RKO (cell line): ENCODE measurements around the gene TAC4.
"Not testable (repeated sequence)": the region's sequence is repeated elsewhere in the genome, so short reads cannot be mapped to it uniquely, and the experiment has no call there.

Source experiments
- DNase-seq: peaks from one replicate; pipeline ENCODE4 v3.0.0-alpha.2; 2016; ENCODE audit warnings: low spot score

Gene TAC4

DNA sequence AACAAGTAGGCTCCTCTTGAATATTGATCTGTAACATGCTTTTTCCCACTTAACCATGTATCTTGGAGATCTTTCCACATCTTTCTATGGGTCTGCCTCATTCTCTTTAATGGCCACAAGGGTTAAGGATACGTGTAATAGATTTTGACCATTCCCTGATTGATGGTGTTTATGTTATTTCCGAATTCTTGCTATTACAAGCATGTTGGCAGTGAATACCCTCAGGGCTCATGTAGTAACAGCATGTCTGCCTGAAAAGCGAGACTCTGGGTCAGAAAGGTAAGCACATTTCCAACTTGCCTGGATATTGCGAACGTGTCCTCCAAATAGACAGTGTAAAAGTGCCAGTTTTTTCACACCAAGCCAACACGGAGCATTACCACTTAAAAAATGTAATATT is 5.0 kb downstream of the TAC4 start:
- no peak for DNase-seq

DNA sequence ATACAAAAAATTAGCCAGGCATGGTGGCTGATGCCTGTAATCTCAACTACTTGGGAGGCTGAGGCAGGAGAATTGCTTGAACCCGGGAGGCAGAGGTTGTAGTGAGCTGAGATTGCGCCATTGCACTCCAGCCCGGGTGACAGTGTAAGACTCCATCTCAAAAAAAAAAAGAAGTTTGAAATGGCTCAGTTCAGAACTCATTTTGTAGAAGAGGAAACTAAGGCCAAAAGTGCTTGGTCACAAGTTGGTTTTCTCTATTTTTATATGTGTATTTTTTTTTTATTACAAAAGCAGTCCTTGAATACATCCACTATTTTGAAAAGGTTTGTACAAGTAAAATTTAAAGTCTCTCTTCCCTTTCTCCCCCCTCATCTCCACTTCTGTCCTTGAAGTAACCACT is 5.5 kb downstream of the TAC4 start:
- DNase-seq, result no peak

DNA sequence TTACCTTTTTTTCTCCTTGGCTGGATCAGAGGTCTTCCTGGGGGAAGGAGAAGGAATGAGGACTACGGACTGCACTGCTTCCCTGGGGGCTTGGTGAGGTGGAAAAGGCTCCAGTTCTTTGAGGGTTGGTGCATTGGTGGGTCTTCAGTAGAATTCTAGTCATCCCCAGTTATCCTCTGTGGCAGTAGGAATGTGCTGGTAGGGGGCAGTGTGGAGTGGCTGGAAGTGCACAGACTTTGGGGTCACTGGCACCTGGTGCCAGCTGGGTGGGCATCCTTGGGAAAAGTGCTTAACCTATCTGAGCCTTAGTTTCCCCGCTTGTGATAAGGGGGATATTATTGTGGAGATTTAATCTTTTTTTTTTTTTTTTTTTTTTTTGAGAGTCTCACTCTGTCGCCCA is 6.3 kb downstream of the TAC4 start:
- DNase-seq, result no peak

DNA sequence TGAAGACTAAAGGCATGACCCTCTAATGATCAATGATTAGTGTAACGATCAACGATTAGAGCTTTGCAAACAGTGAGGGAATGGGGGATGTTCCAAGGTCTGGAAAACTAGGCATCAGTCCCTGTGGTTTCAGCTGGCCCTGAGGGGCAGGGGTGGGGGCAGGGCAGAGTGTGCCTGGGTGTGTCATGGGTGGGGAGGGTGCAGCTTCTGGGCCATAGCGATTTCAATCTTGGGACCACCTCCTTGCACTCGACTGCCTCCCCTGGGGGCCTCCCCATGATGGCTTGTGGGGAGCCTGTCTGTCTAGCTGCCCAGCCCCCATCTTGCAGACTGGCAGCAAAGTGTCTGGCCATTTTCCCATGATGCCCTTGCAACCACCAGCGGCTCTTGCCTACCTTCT is 8.4 kb downstream of the TAC4 start:
- no peak for DNase-seq

DNA sequence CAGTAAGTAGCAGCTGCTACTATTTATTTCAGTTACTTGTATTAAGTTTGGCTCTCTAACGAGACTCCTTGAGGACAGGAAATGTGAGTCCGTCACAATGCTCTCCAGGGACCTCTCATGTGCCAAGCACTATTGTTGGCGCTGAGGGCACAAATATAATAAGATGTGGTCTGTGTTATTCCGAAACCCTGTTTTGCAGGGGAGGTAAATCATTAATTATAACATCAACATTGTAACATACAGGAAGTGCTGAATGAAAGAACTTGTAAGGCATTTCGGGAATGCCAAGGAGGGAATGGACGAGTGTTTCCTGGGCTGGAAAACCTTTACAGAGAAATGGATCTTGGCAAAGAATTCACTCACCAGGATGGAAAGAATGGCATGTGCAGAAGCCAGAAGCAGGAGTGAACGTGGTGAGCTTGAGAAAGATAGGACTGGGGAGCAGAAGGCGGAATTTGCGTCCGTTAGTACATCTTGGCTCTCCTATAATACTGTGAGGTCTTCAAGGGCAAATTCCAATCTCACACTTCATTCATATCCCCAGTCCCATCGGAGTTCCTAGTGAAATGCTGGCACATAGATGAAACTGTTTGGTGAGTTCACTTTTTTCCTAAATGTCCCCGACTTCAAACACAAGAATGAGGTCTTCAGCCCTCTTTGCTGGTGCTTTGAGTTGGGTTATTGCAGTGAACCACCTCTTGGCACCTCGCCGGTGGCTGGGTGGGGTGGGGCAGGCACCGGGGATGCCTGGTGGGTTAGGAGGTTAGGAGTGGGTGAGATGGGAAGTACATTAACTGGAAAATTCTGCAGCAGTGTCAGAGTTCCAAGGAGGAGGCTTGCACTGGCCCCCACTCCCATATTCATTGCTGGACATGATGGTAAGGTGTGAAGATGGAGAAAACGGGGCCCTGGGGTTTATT is 11.5 kb downstream of the TAC4 start:
- DNase-seq, result no peak

DNA sequence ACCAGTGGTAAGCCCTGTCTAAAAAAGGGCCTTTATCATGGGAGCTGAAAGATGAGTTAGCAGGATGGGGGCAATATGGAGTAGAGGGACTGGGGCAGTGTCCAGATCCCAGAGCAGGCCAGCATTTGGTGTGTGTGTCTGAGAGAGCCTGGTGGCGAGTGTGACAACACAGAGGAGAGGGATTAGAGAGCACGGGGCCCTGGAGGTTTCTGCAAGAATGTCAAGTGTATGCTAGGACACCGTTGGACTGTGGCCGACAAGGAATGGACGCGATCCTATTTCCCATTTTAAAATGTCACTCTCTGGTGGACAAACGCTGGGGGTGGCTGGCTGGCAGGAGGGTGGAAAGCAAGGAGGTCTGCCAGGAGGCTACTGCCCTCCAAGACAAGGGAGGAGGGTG is 12.4 kb downstream of the TAC4 start:
- no peak for DNase-seq

DNA sequence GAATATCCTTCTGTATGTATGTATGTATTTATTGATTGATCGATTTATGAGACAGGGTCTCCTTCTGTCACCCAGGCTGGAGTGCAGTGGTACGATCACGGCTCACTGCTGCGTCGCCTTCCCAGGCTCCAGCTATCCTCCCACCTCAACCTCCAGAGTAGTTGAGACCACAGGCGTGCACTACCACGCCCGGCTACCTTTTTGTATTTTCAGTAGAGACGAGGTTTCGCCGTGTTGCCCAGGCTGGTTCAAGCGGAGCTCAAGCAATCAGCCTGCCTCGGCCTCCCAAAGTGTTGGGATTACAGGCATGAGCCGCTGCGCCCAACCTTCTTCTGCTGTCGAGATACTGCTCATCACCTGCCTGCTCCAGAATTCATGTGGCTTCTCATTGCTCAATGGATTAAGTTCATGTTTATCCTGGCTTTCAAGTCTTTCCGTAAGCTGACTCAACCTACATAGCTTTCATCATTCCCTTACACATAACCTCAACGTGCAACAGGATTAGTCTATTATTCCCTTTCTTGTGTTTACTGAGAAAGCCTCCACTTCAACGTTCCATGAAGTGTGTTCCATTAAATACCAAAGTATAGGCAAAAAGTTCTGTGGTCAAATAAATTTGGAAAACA is 13.6 kb downstream of the TAC4 start:
- no peak for DNase-seq

DNA sequence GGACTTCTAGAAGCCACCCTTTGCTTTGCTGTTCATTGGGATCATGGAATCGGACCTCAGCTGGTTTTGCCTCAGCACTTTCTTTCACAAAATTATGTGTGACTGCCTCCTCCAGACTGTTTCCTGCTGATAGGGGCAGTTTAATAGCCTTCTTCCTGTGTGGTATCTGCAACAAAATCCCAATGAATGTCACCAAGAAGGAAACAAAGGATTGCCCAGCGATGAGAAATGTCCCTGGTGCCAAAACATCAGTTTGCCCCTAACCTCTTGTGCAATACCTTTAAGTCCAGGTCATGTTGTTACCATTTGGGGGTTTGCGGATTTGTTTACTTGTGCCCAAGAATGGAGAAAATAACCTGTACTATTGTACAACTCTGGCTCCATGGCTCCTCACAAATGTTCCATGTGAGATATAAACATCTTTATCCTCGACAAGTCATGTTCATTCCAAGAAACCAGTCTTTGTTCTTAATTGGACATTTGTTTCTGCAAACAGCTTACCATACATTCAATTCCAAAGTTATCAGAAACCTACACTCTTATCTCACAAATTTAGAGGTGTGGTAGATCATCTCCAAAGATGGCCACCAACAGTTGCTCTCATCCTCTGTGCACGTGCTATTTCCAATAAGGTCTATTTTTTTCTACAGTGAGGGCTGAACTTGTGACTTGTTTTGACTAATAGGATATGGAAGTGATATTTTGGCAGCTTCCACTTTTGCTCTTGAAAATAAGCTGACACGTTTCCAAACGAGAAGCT is 14.8 kb downstream of the TAC4 start:
- DNase-seq, result no peak

DNA sequence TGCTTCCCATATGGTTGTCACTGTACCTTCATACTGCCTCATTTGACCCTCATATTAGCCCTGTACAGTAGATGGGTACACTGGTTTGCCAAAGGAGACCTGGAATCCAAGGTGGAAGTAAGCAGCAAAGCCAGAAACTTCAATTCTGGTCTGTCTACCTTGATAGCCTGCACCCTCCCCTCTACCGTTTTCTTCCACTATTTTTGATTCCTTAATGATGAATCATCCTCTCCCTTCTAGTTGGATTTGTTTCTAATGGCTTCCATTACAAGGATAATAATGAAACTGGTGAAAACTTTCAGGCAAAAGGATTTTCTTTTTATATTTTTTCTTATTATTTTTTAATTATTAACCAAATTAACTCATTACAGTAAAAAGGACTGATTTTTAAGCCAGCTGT is 17.3 kb downstream of the TAC4 start:
- DNase-seq, result no peak

DNA sequence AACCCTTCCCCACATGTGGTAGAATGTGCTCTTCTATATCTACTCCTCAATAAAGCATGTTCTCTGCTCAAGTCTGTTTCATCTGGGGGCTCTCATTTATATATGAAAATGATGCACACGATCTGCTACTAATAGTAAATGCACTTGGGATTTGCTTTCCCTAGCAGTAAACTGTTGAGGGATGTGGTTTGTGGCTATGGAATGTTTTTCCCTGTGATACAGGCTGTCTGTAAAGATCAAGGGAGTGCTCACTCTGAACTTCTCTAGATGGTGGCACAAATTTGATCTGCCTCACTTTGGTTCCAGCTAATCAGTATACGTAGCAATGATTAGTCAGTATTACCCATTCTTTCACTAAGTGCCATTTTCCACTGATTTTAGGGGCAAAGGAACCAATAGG is 18.8 kb downstream of the TAC4 start:
- DNase-seq, result no peak

DNA sequence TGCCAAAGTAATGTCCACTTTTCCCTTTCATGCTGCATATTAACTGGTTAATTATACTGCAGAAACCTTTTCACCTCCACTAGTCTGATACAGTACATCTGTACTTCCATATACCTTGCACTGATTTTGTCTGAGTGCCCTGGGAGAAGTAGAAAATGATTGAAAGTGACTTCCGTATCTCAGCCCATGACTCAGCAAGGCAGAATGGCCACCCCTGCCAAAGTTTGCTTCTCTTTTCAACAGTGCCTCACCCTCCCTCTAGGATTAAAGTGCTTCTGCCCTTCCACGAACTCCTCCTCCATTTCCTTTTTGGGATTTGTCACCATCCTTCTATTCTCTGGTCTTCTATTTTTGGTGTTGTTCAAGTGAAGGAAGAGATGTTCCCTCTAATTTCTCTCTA is 19.5 kb downstream of the TAC4 start:
- not testable (repeated sequence) for DNase-seq

DNA sequence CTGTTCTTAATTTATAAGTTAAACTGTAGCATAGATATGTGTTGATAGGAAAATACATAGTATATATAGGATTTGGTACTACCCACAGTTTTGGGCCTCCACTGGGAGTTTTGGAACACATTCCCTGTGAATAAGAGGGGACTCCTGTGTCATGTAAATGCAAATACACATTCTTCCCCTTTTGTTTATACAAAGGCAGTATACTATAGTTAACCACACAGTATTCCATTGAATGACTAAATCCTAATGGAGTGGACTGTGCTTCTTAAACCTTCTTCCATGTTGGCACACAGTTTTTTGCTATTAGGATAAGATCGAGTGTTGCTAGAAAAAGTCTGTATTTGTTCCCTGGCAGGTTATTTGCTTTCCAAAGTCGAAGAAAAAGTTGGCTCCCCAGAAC is 22.2 kb downstream of the TAC4 start:
- no peak for DNase-seq

DNA sequence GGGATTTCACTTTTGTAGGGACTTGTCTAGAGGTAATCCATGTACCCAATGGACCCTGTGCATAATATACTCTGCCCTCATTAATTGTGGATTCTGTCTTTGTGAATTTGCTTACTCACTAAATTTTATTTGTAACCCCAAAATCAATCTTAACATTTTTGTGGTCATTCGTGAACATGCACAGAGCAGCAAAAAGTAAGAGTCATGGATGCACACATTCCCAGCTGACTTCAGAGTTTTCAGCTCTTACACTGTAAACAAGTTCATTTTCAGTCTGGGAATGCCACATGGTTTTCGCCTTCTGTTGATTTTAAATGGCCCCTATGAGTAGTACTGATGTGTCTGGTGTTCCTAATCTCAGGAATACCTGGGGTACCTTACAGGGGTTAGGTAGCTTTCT is 24.3 kb downstream of the TAC4 start:
- no peak for DNase-seq

DNA sequence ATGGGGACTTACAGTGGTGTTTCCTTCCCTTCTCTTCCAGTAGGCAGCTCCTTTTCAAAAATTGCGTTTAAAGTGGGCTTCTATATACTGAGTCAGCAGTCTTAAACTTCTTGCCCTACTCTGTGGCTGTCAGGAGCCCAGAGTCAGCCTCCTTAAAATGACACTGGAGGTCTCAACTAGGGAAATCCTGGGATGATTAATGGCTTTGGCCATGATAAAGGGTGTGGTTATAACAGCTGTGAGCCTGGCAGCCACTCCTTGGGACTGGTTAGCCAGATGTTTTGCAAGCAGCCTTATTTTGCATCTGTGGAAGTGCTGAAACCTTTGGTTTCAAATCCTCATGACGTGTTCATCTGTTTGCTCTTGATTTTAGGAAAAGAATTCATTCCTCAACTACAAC is 25.0 kb downstream of the TAC4 start:
- DNase-seq, result no peak

DNA sequence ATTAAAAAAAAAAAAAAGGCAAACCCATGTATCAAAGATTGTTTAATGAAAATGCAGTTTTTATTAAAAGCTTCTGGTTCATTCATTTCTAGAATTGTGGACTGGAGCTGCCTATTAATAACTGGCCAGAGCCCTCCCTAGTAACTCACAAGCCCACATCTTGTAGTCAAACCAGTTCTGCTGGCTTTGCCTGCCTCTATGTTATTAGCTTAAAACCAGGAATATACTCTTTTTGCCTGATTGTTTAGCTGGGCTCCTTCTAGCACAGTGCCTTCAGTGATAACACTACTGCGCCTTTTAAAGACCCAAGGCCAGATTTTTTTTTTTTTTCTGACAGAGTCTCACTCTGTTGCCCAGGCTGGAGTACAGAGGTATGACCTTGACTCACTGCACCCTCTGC is 26.0 kb downstream of the TAC4 start:
- no peak for DNase-seq

DNA sequence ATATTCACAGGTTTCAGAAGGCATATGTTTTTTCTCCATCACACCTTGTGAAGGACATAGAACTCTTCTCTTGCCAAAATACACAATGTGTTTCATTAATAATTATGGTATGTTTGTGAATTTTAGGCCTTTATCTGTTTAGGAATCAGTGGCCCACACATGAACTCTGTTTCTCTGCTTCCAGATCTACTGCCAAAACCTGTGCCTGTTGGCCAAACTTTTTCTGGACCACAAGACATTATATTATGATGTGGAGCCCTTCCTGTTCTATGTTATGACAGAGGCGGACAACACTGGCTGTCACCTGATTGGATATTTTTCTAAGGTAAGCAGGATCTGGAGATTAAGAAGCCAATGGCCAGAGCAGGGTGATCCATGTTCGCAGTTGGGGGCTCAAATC is 26.4 kb downstream of the TAC4 start:
- no peak for DNase-seq

DNA sequence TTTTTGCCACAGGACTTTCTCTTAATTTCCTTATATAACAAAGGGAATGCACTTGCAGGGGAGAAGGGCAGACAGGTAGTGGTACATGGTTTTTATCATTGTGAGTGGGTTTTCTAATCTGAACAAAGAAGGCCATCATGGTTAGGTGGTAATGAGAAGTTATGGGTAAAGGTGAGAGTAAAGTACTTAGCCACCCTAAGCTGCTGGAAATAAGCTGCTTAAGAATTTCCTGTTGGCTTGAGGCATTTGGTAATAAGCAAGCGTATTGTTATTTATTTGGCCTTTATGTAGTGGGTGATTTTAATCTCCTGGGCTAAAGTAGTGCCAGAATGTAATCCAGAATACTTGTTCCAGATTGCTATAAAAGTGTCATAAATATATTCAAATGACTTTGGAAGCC is 27.1 kb downstream of the TAC4 start:
- no peak for DNase-seq

DNA sequence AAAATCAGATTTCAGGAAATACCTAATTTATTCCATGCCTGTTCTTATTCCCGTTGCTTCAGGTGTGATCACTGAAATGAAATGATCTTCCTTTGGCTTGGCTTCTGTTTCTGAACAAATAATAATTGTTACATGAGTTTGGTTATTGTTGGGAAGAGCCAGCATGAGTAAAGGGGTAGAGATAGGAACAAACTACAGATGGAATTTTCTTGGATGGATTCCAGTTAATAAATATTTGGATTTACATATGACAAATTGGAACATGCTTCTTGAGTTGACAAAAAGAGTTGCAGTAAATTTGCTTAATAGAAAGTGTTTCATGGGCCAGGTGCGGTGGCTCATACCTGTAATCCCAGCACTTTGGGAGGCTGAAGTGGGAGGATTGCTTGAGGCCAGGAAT is 28.2 kb downstream of the TAC4 start:
- no peak for DNase-seq

DNA sequence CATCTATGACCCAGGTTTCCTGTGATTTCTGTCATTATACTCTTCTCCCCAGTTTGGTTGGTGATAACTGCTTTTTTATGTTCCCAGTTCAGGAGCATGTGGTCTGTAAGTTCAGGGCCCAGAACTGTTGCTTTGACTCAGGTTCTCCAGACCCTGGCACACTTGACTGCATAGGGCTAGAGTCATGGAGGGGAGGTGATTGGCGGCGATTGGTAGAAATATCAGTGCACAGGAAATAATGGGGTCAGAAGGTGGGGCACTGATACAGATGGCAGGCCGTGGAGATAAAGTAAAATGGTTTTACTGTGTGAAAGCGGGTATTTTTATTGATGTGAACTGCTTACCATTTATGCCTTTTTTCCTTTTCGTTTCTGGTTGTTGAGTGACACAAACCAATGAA is 28.7 kb downstream of the TAC4 start:
- no peak for DNase-seq

DNA sequence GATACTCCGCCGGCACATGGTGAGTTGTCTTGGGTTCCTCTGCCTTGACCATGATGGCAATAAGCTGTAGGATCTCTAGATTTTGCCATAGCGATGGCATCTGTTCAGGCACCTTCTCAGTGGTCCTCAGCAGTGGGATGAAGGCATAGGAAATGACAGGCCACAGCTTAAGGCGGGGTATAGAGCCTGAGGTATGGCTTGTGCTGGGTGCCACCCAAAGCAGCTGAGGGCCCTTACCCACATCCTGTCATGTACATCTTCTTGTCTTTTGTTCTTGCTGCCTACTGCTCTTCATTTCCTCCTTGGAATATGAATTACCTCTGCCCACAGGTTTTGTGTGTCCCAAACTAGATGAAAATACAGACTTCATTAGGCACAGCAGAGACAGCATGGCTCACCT is 29.9 kb downstream of the TAC4 start:
- no peak for DNase-seq

DNA sequence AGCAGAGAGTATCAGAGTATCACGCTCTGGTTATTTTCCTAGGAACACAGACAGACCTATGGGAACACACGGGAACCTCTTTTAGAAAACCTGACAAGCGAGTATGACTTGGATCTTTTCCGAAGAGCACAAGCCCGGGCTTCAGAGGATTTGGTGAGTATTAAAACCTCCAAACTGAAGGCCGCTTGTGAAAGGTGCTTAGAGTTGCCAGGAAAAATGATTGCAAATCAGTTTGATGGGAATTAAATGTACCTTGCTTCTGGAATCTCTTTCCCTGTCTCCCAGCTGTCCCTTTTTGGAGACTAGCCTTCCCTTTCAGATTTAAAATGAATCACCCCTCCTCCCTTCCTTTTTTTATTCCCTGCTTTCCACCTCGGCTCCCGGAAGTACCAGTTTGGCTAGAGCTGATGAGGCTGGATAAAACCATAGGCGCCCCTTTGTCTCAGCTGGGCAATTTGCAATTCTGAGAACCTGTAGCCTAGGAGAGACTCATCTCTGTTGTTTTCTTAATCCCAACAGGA is 32.0 kb downstream of the TAC4 start:
- DNase-seq, result no peak

DNA sequence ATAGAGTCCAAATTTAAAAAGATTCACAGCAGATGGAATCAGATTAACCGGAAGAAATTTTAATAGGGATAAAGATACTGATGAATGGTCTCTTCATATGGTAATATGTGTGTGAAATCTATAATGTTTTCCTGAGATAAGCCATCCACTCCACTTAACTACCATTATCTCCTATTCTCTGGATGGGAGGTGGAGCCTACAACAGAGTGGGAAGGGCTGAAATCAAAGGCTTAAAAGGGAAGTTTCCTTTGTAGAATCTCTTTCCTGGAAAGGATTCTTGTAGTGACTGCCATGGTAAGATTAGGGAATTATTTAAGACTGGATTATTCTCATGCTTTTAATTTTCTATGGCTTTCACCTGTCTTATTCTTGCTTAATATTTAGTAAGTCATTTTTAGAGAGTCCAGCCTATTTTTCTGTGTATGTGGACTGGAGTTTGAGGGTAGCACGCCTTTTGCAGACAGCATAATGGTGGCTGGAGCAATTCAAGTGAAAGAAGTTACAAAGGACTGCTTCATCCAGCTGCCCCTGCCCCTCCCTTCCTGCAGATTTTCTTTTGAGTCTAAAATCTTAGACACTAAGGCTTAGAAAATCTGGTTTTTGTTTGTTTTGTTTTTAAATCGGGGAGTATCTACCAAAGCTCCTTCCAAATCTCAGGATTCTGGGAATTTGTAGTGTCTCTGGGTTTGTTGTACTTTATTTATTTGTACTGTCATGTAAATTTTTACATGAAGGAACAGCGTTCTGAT is 32.9 kb downstream of the TAC4 start:
- no peak for DNase-seq
